Measurements from ENCODE around the gene TSPAN8.

DNA sequence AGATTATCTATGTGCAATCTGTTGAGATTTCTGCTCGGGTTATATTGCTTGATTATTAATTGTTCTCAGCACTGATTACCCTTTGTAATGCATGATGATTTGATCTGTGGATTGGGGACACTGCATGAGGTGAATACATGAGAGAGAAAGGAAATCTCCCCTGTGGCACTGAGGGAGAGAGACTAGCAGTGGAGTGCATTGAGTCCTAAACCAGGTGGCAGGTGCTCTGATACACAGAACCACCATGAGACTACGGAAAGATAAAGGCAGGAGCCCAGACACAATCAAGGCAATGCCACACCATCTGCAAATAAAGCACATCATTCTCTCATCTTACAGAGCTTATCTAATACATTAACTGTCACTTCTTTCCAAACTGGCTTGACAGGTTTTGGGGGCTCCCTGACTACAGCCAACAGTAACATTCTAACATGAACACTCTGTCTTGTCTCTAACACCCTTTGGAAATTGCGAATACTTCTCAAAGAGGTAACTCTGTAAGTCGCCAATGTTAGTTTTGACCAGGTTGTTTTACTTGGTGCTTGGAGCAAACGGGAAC, 37.6 kb upstream of the TSPAN8 start:
- TF ChIP-seq, protein P1, sequence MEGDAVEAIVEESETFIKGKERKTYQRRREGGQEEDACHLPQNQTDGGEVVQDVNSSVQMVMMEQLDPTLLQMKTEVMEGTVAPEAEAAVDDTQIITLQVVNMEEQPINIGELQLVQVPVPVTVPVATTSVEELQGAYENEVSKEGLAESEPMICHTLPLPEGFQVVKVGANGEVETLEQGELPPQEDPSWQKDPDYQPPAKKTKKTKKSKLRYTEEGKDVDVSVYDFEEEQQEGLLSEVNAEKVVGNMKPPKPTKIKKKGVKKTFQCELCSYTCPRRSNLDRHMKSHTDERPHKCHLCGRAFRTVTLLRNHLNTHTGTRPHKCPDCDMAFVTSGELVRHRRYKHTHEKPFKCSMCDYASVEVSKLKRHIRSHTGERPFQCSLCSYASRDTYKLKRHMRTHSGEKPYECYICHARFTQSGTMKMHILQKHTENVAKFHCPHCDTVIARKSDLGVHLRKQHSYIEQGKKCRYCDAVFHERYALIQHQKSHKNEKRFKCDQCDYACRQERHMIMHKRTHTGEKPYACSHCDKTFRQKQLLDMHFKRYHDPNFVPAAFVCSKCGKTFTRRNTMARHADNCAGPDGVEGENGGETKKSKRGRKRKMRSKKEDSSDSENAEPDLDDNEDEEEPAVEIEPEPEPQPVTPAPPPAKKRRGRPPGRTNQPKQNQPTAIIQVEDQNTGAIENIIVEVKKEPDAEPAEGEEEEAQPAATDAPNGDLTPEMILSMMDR (conservative IDR thresholded peaks at IDR 0.05), result no peak
- no peak for TF ChIP-seq ZFX (IDR thresholded peaks at IDR 0.05)
